ENCODE data around the gene ZNF654. TPM values are rescaled to one million over a fixed set of nuclear protein-coding genes. Genes with fewer than 3 reads are reported as not detected.

ZNF654 gene
- total RNA-seq, 1 donor from 2014 or later: 2.3 TPM

DNA sequence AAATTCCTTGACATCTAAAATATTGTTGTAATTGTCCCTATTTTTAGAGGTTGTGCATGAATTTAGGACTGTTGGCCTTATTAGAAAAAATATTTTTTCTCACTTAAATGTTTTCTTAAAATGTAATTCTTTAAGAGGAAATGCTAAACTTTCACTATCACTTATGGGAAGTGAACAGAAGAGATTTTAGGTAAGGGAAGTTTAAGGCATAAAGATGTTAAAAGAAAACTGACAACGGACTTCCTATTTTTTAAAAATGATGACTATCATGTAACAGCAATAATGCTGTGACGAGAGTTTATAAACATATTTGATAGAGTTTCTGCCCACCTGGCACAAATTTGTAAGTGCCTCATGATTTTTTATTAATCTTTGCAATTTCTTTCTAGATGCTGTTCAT lies 93.8 kb downstream of the ZNF654 start:
- H3K4me3 ChIP-seq: no peak overlapping the region
- peaks cover 3 to 22% of the 10 kb centered on the region in 2 donors for H3K4me1 ChIP-seq
- TF ChIP-seq, protein P1, sequence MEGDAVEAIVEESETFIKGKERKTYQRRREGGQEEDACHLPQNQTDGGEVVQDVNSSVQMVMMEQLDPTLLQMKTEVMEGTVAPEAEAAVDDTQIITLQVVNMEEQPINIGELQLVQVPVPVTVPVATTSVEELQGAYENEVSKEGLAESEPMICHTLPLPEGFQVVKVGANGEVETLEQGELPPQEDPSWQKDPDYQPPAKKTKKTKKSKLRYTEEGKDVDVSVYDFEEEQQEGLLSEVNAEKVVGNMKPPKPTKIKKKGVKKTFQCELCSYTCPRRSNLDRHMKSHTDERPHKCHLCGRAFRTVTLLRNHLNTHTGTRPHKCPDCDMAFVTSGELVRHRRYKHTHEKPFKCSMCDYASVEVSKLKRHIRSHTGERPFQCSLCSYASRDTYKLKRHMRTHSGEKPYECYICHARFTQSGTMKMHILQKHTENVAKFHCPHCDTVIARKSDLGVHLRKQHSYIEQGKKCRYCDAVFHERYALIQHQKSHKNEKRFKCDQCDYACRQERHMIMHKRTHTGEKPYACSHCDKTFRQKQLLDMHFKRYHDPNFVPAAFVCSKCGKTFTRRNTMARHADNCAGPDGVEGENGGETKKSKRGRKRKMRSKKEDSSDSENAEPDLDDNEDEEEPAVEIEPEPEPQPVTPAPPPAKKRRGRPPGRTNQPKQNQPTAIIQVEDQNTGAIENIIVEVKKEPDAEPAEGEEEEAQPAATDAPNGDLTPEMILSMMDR (IDR thresholded peaks at IDR 0.05): no peak
- H3K36me3 ChIP-seq: peaks cover 18 to 36% of the 10 kb centered on the region in 2 donors
- H3K9me3 ChIP-seq: no peaks in the 10 kb centered on the region
- no peaks in the 10 kb centered on the region for H3K27me3 ChIP-seq
- DNase-seq (ENCODE audit: low spot score in 2 of 2): no peak
- H3K27ac ChIP-seq: no peak overlapping the region
- intact Hi-C loops (cut with DNase I): no loop called here

DNA sequence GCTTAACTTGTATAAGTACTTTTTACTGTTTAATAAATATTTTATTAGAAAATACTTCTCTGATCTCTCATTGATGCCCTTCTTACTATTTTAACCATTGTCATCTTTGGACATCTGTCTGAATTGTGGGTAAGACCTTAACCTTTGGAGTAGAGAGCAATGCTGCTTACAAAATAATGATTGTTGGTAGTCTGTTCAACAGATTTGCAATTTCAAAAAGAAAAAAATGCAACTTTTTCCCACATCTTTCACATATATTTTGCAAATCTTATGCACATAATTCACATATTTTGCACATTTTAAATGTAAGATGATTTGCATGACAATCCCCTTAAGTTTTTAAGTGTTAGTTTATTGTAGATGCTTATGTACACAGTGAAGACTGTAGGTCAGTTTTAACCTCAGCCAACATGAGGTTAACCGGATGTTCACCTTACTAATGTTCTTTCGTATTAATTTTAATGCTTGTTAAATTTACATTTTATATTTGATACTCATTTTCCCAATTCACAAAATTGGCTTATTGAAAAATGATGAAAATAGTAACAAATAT lies 107.4 kb downstream of the ZNF654 start:
- no peaks in the 10 kb centered on the region for H3K9me3 ChIP-seq
- H3K36me3 ChIP-seq: peaks cover 0 to 2% of the 10 kb centered on the region in 2 donors
- no peak overlapping the region for H3K4me3 ChIP-seq
- no peak for DNase-seq (ENCODE audit: low spot score in 2 of 2)
- no peaks in the 10 kb centered on the region for H3K4me1 ChIP-seq
- H3K27ac ChIP-seq: no peak overlapping the region
- intact Hi-C loops (cut with DNase I): no loop called here
- no peaks in the 10 kb centered on the region for H3K27me3 ChIP-seq
- TF ChIP-seq, protein P1 (IDR thresholded peaks at IDR 0.05): no peak

DNA sequence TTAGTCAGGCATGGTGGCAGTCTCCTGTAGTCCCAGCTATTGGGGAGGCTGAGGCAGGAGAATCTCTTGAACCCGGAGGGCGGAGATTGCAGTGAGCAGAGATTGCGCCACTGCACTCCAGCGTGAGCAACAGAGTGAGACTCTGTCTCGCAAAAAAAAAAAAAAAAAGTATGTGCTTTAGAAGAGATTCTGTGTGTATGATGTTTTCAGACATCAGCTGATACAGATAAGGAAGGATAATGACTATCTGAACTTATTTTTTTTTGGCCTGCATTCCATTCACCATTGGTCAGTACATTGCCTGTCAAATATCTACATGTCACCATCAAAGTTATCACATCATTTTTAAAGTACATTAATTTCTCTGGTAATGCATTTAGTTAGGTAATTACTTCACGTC lies 108.1 kb downstream of the ZNF654 start:
- Histone ChIP-seq H3K27me3 (no peaks in the 10 kb centered on the region), H3K36me3 (no peaks in the 10 kb centered on the region), H3K27ac (no peak overlapping the region), H3K9me3 (no peaks in the 10 kb centered on the region), H3K4me1 (no peaks in the 10 kb centered on the region), H3K4me3 (no peak overlapping the region)
- DNase-seq (ENCODE audit: low spot score in 2 of 2): no peak
- intact Hi-C loops (cut with DNase I): no loop called here
- TF ChIP-seq, protein P1 (IDR thresholded peaks at IDR 0.05): no peak

DNA sequence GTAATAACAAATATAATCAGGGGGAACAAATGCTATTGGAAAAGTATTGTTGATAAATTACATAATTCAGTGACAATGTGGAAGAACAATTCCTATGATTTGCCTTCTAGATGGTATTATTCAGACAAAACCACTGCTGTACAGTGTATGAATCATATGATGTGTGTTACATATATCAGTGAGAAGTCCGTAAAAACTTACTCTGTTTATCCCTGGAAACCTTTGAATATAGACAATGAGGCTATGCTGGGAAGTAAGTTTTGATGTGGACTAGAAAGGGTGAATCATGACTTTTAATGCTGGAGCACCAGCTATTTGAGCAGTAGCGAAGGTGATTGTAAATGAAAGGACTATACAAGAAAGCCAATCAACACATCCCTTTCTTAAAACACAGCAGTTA lies 108.6 kb downstream of the ZNF654 start:
- Histone ChIP-seq H3K4me3 (no peak overlapping the region), H3K36me3 (no peaks in the 10 kb centered on the region), H3K9me3 (no peaks in the 10 kb centered on the region), H3K27me3 (no peaks in the 10 kb centered on the region), H3K4me1 (no peaks in the 10 kb centered on the region), H3K27ac (no peak overlapping the region)
- TF ChIP-seq, protein P1 (IDR thresholded peaks at IDR 0.05): no peak
- intact Hi-C loops (cut with DNase I): no loop called here
- no peak for DNase-seq (ENCODE audit: low spot score in 2 of 2)

DNA sequence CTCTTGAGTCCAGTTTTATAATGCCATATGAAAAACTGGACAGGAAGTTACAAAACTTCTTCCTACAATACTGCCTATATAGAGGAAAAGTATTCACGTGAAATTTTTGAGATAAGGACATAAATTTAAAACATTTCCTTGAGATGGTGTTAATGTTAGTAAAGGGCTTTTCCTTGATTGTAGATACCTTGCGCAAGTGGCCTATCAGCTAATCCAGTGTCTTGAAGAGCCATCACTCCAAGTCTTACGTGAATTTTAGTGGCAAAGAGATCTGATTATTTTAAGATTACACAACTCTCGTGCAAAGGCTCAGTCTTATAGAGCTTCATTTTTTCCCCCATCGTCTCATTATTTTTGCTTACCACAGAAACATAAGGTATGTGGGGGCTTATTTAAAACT lies 109.1 kb downstream of the ZNF654 start:
- H3K27ac ChIP-seq: no peak overlapping the region

More for the DNA sequence above, 109.1 kb downstream of the ZNF654 start:
- Histone ChIP-seq H3K9me3 (no peaks in the 10 kb centered on the region), H3K36me3 (no peaks in the 10 kb centered on the region), H3K27me3 (no peaks in the 10 kb centered on the region), H3K4me1 (no peaks in the 10 kb centered on the region), H3K4me3 (no peak overlapping the region)
- TF ChIP-seq, protein P1 (IDR thresholded peaks at IDR 0.05): no peak
- intact Hi-C loops (cut with DNase I): no loop called here
- DNase-seq (ENCODE audit: low spot score in 2 of 2): no peak
